Astrocyte (in vitro differentiated cells and primary cell): ENCODE data around the gene MCAM. TPM values are rescaled to one million over a fixed set of nuclear protein-coding genes. Genes with fewer than 3 reads are reported as not detected.

Experiments used
- DNase-seq: peaks from one replicate; pipeline ENCODE4 v3.0.0-alpha.2; 2010; ENCODE audit warnings: low read depth
- FAIRE-seq: peaks from 2 replicates; lab custom pipeline; 2011; peaks lifted over from hg19 to GRCh38; lab: Jason Lieb, UNC
- H2AFZ ChIP-seq: 2 replicates; pipeline ENCODE4 v1.6.0; 2012; ENCODE audit warnings: low read depth, low read length, inconsistent platforms
- H3K27ac ChIP-seq: 2 replicates; pipeline ENCODE4 v1.5.1; 2011; ENCODE audit warnings: low read depth, low read length, inconsistent platforms
- H3K27me3 ChIP-seq: 2 replicates; pipeline ENCODE4 v1.6.0; 2011; ENCODE audit warnings: low read length, inconsistent platforms; ENCODE audit not compliant: insufficient read depth
- H3K36me3 ChIP-seq: 2 replicates; pipeline ENCODE4 v1.5.1; 2011; ENCODE audit warnings: low read length, inconsistent platforms; ENCODE audit not compliant: insufficient read depth
- H3K4me1 ChIP-seq: 2 replicates; pipeline ENCODE4 v1.5.1; 2011; ENCODE audit warnings: low read length, inconsistent platforms; ENCODE audit not compliant: insufficient read depth
- H3K4me2 ChIP-seq: 2 replicates; pipeline ENCODE4 v1.6.0; 2012; ENCODE audit warnings: low read length, inconsistent platforms
- H3K4me3 ChIP-seq: 2 replicates; pipeline ENCODE4 v1.5.1; 2011; ENCODE audit warnings: low read depth, mild to moderate bottlenecking, low read length, inconsistent platforms; ENCODE audit not compliant: insufficient read depth
- H3K79me2 ChIP-seq: 2 replicates; pipeline ENCODE4 v1.6.0; 2012; ENCODE audit warnings: mild to moderate bottlenecking, low read length, inconsistent platforms; ENCODE audit not compliant: insufficient read depth
- H3K9ac ChIP-seq: 2 replicates; pipeline ENCODE4 v1.6.0; 2012; ENCODE audit warnings: mild to moderate bottlenecking, low read length, inconsistent platforms
- H3K9me3 ChIP-seq: 2 replicates; pipeline ENCODE4 v1.5.1; 2012; ENCODE audit warnings: low read depth, mild to moderate bottlenecking, low read length, inconsistent platforms; ENCODE audit not compliant: insufficient read depth
- H4K20me1 ChIP-seq: 2 replicates; pipeline ENCODE4 v1.6.0; 2012; ENCODE audit warnings: low read length, inconsistent platforms; ENCODE audit not compliant: insufficient read depth
- H3K27ac Mint-ChIP-seq: one replicate; pipeline ENCODE4 v1.8.0; 2021; ENCODE audit warnings: mild to moderate bottlenecking, mixed read lengths; ENCODE audit not compliant: unreplicated experiment
- H3K27me3 Mint-ChIP-seq: one replicate; pipeline ENCODE4 v1.8.0; 2021; ENCODE audit warnings: low read depth, mixed read lengths; ENCODE audit not compliant: unreplicated experiment
- H3K36me3 Mint-ChIP-seq: one replicate; pipeline ENCODE4 v1.8.0; 2021; ENCODE audit warnings: low read depth, mixed read lengths; ENCODE audit not compliant: unreplicated experiment
- H3K4me1 Mint-ChIP-seq: one replicate; pipeline ENCODE4 v1.8.0; 2021; ENCODE audit warnings: low read depth, mixed read lengths; ENCODE audit not compliant: unreplicated experiment
- H3K4me3 Mint-ChIP-seq: one replicate; pipeline ENCODE4 v1.8.0; 2021; ENCODE audit warnings: mild to moderate bottlenecking, moderate library complexity, mixed read lengths; ENCODE audit not compliant: unreplicated experiment
- H3K9me3 Mint-ChIP-seq: one replicate; pipeline ENCODE4 v1.8.0; 2021; ENCODE audit warnings: mild to moderate bottlenecking, mixed read lengths; ENCODE audit not compliant: unreplicated experiment
- CTCF ChIP-seq: IDR thresholded peaks from 2 replicates; pipeline ENCODE4 v1.5.1; 2011; ENCODE audit warnings: low read depth, mild to moderate bottlenecking, inconsistent platforms, low read length, moderate library complexity; ENCODE audit not compliant: insufficient read depth
- EZH2 ChIP-seq: IDR thresholded peaks from 2 replicates; pipeline ENCODE4 v1.6.1; 2012; ENCODE audit warnings: mild to moderate bottlenecking, low read length, inconsistent platforms; ENCODE audit not compliant: insufficient read depth
- total RNA-seq: library from RNA; stranded (reverse); gene quantifications from 2 replicates; pipeline ENCODE4 v1.2.1, GENCODE V29; 2021

Gene MCAM
- total RNA-seq, 1 donor from 2014 or later = 213 TPM

DNA sequence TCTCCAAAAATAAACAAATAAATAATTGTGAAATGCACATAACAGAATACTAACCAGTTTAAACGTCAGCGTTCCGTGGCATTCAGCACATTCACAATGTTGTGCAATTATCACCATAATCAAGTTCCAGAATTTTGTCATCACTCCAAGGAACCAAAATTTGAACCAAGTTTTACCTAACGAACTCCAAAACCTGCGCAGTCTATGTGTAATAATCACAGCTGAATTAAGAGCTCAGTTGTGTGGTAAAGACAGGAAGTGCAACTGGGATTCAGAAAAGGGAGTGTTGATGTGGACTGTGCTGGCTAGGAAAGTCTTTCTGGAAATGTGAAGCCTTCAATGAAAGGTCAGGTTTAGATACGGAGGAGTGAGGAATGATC lies 5.4 kb upstream of the MCAM start:
- no peak overlapping the region for H3K4me3 ChIP-seq
- TF ChIP-seq EZH2 (no peak), CTCF (peak; percentile 11)
- H3K36me3 ChIP-seq = no peaks in the 10 kb centered on the region
- H3K9me3 ChIP-seq = no peaks in the 10 kb centered on the region
- Mint-ChIP-seq H3K4me1 (peaks cover 22% of the 10 kb centered on the region), H3K4me3 (no peak overlapping the region), H3K9me3 (no peaks in the 10 kb centered on the region), H3K27ac (no peak overlapping the region), H3K36me3 (no peaks in the 10 kb centered on the region), H3K27me3 (no peaks in the 10 kb centered on the region)
- no peaks in the 10 kb centered on the region for H3K27me3 ChIP-seq
- no peaks in the 10 kb centered on the region for H3K79me2 ChIP-seq
- H2AFZ ChIP-seq = no peak overlapping the region
- peaks cover 38% of the 10 kb centered on the region for H3K4me1 ChIP-seq
- H3K9ac ChIP-seq = no peak overlapping the region
- DNase-seq (no peak), FAIRE-seq (no peak)
- no peak overlapping the region for H3K4me2 ChIP-seq
- no peak overlapping the region for H3K27ac ChIP-seq
- no peaks in the 10 kb centered on the region for H4K20me1 ChIP-seq

GRCh38 chr11:119320776-119321524 lies 4.0 kb upstream of the MCAM start:
- Histone ChIP-seq H3K36me3 (no peaks in the 10 kb centered on the region), H3K4me1 (peaks cover 46% of the 10 kb centered on the region), H3K9me3 (no peaks in the 10 kb centered on the region), H2AFZ (peak overlapping the region; percentile 82), H3K4me3 (peak overlapping the region; percentile 49), H3K79me2 (peaks cover 9% of the 10 kb centered on the region), H4K20me1 (peaks cover 1% of the 10 kb centered on the region), H3K27ac (peak overlapping the region; percentile 37), H3K9ac (peak overlapping the region; percentile 73), H3K4me2 (peak overlapping the region; percentile 85), H3K27me3 (no peaks in the 10 kb centered on the region)
- H3K4me3 Mint-ChIP-seq = peak overlapping the region; percentile 63
- H3K9me3 Mint-ChIP-seq = no peaks in the 10 kb centered on the region
- TF ChIP-seq CTCF = no peak
- TF ChIP-seq EZH2 = no peak
- DNase-seq (peak; percentile 48), FAIRE-seq (no peak)
- peak overlapping the region; percentile 87 for H3K27ac Mint-ChIP-seq
- no peaks in the 10 kb centered on the region for H3K27me3 Mint-ChIP-seq
- H3K36me3 Mint-ChIP-seq = no peaks in the 10 kb centered on the region
- peaks cover 22% of the 10 kb centered on the region for H3K4me1 Mint-ChIP-seq

- no peaks in the 10 kb centered on the region for H3K9me3 Mint-ChIP-seq
- Histone ChIP-seq H3K4me1 (peaks cover 52% of the 10 kb centered on the region), H3K36me3 (no peaks in the 10 kb centered on the region), H3K79me2 (peaks cover 15% of the 10 kb centered on the region), H3K4me3 (no peak overlapping the region), H3K27ac (peak overlapping the region; percentile 37), H3K9me3 (no peaks in the 10 kb centered on the region), H3K4me2 (peak overlapping the region; percentile 85), H2AFZ (peak overlapping the region; percentile 82), H4K20me1 (peaks cover 8% of the 10 kb centered on the region), H3K27me3 (no peaks in the 10 kb centered on the region), H3K9ac (peak overlapping the region; percentile 73)
- H3K4me3 Mint-ChIP-seq = no peak overlapping the region
- no peak for FAIRE-seq
- DNase-seq = no peak
- H3K27ac Mint-ChIP-seq = no peak overlapping the region
- H3K36me3 Mint-ChIP-seq = no peaks in the 10 kb centered on the region
- no peaks in the 10 kb centered on the region for H3K27me3 Mint-ChIP-seq
- peaks cover 22% of the 10 kb centered on the region for H3K4me1 Mint-ChIP-seq
- TF ChIP-seq CTCF = no peak
- no peak for TF ChIP-seq EZH2
These were observed 3.4 kb upstream of the MCAM start for GRCh38 chr11:119320240-119320775.
